ENCODE results near the gene PCED1A.

The PCED1A gene

GRCh38 chr20:2866236-2866635 lies 25.8 kb upstream of the PCED1A start:
- no peak for FAIRE-seq

DNA sequence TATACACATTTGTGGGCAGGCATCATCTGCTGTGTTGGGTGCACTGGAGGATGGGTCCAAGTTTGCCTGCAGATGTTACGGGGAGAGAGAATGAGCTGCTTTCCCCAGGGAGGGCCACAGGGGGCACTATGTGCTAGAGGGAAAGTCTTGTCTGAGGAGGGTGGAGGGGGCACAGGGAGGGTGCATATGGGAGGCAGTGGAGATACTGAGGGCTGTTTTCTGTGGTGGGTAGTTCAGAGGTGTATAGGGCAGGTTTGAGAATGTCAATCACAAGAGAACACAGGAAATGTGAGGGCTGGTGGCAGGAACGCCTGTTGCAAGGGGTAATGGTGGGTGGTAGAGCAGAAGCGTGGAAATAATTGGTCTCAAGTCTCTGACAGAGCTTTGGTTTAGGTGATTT lies 25.2 kb upstream of the PCED1A start:
- DNase-seq (ENCODE audit: low spot score) (no peak), FAIRE-seq (no peak)

More at GRCh38 chr20:2866236-2866635, 25.8 kb upstream of the PCED1A start:
- no peak for DNase-seq (ENCODE audit: low spot score)

- FAIRE-seq (no peak), DNase-seq (ENCODE audit: low spot score) (no peak)
Observed at GRCh38 chr20:2865101-2865500, 24.6 kb upstream of the PCED1A start.

GRCh38 chr20:2864626-2865025 lies 24.2 kb upstream of the PCED1A start:
- DNase-seq (ENCODE audit: low spot score), result no peak
- no peak for FAIRE-seq

DNA sequence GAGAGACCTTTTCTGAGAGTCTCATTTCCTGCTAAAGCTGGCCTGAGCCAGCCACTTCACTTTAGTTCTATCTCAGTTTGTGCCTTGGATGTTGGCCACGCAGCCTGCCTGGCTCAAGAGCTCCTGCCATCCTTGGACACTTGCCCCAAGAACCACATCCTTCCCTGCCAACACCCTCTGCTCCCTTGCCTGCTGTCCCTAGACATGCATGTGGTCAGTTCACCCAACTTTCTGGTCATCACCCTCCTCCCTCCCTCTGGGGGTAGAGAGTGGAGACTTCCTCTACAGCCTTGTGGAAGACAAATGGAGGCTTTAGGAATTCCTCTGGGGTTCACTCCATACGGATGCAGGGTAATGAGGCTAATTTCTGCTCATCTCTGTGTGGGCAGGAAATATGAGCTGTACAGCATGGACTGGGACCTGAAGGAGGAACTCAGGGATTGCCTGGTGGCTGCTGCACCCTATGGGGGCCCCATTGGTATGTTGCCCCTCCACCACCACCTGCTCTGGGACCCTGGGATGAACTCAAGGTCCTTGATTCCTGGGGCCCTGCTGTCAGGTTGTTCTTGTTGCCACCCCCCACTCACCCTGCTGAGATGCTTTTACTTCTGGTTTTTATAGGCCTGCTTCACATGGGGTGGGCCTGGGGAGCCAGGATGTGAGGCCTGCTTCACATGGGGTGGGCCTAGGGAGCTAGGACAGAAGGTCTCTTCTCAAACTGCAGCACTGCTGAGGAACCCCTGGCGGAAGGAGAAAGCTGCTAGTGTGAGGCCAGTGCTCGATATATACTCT lies 19.1 kb upstream of the PCED1A start:
- DNase-seq (ENCODE audit: low spot score) (no peak), FAIRE-seq (peak; percentile 30)

DNA sequence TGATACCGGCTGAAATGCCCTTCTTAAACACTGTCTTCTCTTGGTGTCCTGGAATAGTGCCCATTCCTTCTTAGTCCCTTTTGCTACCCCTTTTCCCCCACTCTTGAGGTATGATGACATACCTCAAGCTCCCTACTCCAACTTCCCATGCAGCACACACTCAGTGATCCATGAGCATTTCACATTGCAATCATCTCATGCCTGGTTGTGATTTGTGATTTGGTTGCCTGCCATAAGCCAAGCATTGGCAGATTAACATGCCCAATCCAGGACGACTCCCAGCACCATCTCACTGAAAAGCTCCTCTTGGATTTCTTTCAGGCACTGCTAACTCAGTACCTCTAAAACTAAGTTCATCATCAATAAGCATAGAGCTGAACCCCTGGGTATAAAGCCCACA lies 18.1 kb upstream of the PCED1A start:
- DNase-seq (ENCODE audit: low spot score) (no peak), FAIRE-seq (no peak)

DNA sequence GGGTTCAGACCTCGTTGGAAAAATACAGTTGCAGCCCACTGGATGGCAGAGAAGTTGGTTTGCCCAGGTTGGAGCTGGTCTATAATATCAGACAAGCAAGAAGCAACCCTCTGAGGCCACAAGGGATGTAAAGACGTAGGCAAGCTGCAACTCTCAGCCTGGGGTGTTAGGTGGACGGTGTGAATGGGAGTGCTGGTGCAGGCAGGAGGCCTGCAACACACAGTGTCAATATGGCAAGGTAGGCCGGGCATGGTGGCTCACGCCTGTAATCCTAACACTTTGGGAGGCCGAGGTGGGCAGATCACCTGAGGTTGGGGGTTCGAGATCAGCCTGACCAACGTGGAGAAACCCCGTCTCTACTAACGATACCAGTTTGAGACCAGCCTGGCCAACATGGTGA lies 10.6 kb upstream of the PCED1A start:
- FAIRE-seq, result no peak
- DNase-seq (ENCODE audit: low spot score), result no peak

DNA sequence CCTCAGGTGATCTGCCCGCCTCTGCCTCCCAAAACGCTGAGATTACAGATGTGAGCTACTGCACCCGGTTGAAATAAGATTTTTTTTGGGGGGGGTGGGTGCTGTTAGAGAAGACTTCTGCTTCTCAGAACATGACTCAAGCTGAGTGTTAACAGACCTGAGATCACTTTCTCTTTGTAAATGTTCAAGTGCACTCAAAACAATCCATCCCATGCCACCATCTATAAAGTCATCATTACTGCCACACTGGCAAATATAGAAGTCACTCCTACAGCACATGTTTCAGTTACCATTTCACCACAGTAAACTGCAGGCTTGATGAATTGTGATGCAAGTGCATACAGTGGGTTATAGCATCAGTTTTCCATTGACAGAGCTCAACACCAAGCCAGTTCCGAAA lies 9.1 kb upstream of the PCED1A start:
- FAIRE-seq, result no peak
- DNase-seq (ENCODE audit: low spot score), result no peak

DNA sequence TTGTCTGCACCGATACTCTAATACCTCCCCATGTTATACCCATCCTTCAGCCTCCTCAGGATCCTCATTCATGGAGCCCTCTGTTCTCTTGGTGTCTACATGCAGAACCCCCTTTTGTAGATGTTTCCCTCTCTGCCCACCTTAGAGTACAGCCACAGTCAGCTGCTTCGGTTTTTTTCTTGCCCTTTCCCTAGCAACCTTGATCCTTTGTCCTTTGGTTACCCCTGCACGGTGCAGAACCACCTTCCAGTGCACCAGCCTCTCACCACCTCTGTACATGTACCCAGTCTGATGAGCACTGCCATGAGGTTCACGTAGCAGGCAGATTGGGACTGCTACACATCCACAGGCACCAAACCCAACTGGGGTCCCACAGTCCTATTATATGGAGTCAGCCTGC lies 7.3 kb upstream of the PCED1A start:
- FAIRE-seq, result no peak
- no peak for DNase-seq (ENCODE audit: low spot score)

DNA sequence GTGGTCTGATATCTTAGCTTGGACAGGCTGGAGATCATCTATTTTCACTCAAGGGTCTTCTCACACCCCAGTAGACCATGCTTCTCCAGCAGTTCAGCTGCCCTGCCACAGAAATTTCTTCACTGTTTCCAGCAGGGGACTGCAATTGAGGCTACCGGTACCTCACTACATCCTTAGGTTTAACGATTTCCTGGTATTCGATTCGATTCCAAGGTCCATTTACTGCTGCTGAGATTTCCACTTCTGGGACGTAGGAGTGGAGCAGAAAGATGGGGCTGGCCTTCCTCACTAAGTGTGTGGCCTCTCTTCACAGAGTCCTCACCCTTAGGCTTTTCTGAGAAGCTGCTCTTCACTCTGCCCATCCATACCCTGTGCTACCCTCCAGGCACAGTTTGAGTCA lies 6.2 kb upstream of the PCED1A start:
- FAIRE-seq (no peak), DNase-seq (ENCODE audit: low spot score) (no peak)

DNA sequence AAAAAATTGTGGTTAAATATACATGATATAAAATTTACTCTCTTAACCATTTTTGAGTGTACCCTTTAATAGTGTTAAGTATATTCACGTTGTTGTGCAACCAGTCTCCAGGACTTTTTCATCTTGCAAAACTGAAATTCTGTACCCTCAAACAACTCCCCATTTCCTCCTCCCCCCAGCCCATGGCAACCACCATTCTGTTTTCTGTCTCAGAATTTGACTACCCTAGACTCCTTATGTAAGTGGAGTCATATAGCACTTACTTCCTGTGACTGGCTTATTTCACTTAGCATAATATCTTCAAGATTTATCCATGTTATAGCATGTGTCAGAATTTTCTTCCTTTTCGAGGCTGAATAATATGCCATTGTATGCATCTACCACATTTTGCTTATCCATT lies 5.2 kb upstream of the PCED1A start:
- no peak for DNase-seq (ENCODE audit: low spot score)

DNA sequence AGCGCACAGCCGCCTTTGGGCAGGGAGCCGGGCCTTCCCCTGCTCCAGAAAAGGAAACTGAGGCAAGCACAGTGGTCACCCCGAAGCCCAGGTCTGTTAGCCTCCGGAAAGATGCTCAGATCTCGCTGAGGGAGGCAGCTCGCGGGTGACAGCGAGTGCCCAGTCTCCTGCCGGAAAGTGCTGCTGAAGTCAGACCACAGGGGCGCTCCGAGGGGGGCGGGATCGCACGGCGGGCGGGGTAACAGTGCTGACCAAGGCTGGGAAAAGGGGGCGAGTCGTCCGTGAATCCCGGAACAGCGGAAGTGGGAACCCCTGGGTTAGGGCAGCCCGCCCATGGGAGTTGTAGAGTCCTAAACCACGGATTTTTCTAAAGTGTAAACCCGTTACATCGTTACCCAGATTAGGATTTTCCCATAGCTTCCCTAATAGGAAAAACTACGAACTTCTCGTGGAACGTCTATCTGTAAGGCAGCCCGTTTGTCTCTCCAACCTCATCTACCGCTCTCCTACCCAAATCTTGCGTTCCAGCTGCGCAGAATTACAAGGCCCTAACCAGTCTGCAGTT lies 594 bp upstream of the PCED1A start:
- FAIRE-seq (no peak), DNase-seq (ENCODE audit: low spot score) (peak; percentile 63)

More for the DNA sequence above, 5.2 kb upstream of the PCED1A start:
- no peak for FAIRE-seq

GRCh38 chr20:2839732-2840137 lies 720 bp downstream of the PCED1A start:
- no peak for FAIRE-seq

GRCh38 chr20:2838847-2839671 lies 1.4 kb downstream of the PCED1A start:
- FAIRE-seq, result peak; percentile 5
- no peak for DNase-seq (ENCODE audit: low spot score)

More at GRCh38 chr20:2839732-2840137, 720 bp downstream of the PCED1A start:
- no peak for DNase-seq (ENCODE audit: low spot score)

- no peak for FAIRE-seq
- DNase-seq (ENCODE audit: low spot score), result no peak
Observed at GRCh38 chr20:2838170-2838797, 2.2 kb downstream of the PCED1A start.

DNA sequence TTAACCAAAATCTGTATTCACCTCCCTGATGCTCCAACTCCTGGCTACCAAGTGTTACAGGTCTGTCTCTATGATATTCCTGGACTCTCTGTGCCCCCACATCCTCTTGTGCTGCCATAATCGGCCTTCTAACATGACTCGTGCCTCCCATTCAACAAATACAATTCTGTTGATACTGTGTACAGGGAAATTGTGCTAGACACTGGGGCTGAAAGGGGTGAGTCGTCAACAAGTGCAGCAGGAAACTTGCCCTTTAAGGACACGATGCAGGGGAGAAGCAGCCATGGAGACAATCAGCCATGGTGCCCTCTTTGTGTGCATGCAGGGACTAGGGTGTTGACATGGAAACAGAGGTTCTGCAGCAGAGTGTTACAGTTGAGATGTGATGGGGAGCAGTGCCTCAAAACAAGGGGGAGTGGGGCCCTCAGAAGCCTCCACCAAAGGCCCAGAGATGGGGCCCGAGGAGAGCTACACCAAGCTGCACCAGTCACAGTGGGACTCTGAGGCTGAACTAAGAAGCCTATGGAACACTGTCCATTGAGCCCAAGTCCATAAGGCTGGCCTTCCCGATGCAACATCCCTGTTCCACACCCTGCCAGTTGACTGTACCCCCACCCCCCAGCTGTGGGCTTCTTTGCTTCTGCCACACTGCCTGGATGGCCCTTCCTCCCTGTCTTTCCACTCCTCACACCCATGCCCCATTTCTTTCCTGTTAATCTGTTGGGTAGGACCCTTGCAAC lies 3.1 kb downstream of the PCED1A start:
- no peak for FAIRE-seq
- DNase-seq (ENCODE audit: low spot score), result no peak

- no peak for DNase-seq (ENCODE audit: low spot score)
- no peak for FAIRE-seq
Observed at GRCh38 chr20:2836035-2836434, 4.4 kb downstream of the PCED1A start.

GRCh38 chr20:2835331-2835796 lies 5.1 kb downstream of the PCED1A start:
- no peak for FAIRE-seq
- DNase-seq (ENCODE audit: low spot score), result no peak

GRCh38 chr20:2834401-2835110 lies 5.9 kb downstream of the PCED1A start:
- FAIRE-seq (no peak), DNase-seq (ENCODE audit: low spot score) (no peak)

GRCh38 chr20:2833761-2834160 lies 6.7 kb downstream of the PCED1A start:
- FAIRE-seq, result no peak

More at GRCh38 chr20:2833761-2834160, 6.7 kb downstream of the PCED1A start:
- no peak for DNase-seq (ENCODE audit: low spot score)
